HL-60 (cell line): ENCODE data around the gene SUCO.

Experiments
- CTCF ChIP-seq: IDR thresholded peaks from one replicate; pipeline ENCODE4 v1.5.1; 2011; ENCODE audit warnings: low read length, control low read depth, inconsistent platforms; ENCODE audit not compliant: insufficient read depth
- GABPA ChIP-seq: IDR thresholded peaks from 2 replicates; pipeline ENCODE4 v1.6.1; 2012; ENCODE audit warnings: low read depth
- POLR2AphosphoS5 ChIP-seq: IDR thresholded peaks from 2 replicates; pipeline ENCODE4 v1.6.1; 2012; ENCODE audit warnings: low read depth
- REST ChIP-seq: IDR thresholded peaks from 2 replicates; pipeline ENCODE4 v1.6.1; 2012; ENCODE audit warnings: low read depth; ENCODE audit not compliant: insufficient replicate concordance
- SPI1 ChIP-seq: IDR thresholded peaks from 2 replicates; pipeline ENCODE4 v1.6.1; 2012; ENCODE audit warnings: low read depth, mild to moderate bottlenecking, borderline replicate concordance

GRCh38 chr1:172533513-172534151 is 682 bp downstream of the SUCO start:
- TF ChIP-seq CTCF (no peak), POLR2AphosphoS5 (no peak), REST (no peak), GABPA (no peak), SPI1 (no peak)
